ENCODE results near the gene LRRC2.
A peak's percentile ranks its signal among the peaks of the same experiment; 100 is the strongest.
"Not testable (repeated sequence)": the region's sequence is repeated elsewhere in the genome, so short reads cannot be mapped to it uniquely, and the experiment has no call there.

Gene LRRC2

DNA sequence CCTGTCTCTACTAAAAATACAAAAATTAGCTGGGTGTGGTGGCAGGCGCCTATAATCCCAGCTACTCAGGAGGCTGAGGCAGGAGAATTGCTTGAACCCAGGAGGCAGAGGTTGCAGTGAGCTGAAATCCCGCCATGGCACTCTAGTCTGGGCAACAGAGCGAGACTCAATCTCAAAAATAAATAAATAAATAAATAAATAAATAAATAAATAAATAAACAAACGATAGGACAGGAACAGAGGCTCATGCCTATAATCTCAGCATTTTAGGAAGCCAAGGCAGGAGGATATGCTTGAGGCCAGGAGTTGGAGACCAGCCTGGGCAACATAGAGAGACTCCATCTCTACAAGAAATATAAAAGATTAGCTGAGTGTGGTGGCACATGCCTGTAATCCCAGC lies 43.9 kb downstream of the LRRC2 start:
- DNase-seq = not testable (repeated sequence)

DNA sequence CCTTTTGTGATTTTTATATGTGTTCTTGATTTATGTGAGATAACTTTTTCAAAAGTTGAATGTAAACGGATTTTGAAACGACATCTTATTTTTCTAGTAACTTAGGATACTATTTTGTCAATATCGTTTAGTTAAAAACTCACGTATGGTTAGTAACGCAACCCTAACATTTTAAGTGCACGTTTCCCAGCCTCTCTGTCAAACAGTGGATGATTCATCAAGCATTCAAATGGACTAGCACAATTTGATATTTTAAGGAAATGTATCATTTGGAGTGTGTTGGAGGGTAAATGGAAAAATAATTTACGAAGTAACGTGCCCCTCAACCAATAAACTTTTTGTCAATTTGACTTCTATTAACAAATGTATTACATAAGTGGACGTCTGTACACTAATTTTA lies 45.0 kb downstream of the LRRC2 start:
- DNase-seq = no peak

GRCh38 chr3:46520531-46520930 lies 45.6 kb downstream of the LRRC2 start:
- DNase-seq = no peak

DNA sequence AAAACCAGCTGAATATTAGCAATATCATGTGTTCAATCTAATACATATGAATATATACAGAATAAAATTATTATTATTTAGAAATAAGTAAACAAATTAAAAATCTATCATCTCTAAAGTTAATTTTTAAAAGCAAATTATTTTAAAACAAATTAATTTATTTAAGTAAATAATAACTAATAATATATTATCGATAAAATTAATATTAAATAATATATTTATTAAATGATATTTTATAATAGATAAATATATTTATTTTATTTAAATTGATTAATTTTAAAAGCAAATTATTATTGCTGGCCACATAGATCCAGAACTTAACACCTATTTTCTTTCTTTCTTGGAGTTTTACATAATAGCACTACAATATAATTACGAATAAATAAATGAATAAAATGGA lies 46.1 kb downstream of the LRRC2 start:
- no peak for DNase-seq

GRCh38 chr3:46517784-46518181 lies 48.3 kb downstream of the LRRC2 start:
- DNase-seq = no peak

GRCh38 chr3:46517016-46517783 lies 48.9 kb downstream of the LRRC2 start:
- DNase-seq = no peak

DNA sequence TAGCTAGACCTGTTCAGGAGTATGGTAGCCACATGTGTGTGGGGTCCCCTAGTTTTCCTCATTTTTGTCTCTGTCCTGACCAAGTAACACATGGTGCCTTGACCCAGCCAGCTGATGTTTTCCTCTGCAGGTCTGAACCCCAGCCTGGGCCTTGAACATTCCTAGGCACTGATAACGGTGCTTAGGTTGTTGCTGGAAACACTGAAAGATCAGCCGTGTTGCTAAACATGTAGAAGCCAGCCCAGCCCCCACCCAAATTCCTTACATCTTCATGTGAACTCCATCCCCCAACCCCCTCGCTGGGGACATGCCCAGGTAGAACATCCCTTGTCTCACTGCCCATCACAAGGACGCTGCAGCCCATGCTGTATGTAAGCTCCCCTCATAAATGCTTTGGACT lies 49.6 kb downstream of the LRRC2 start:
- DNase-seq = no peak

DNA sequence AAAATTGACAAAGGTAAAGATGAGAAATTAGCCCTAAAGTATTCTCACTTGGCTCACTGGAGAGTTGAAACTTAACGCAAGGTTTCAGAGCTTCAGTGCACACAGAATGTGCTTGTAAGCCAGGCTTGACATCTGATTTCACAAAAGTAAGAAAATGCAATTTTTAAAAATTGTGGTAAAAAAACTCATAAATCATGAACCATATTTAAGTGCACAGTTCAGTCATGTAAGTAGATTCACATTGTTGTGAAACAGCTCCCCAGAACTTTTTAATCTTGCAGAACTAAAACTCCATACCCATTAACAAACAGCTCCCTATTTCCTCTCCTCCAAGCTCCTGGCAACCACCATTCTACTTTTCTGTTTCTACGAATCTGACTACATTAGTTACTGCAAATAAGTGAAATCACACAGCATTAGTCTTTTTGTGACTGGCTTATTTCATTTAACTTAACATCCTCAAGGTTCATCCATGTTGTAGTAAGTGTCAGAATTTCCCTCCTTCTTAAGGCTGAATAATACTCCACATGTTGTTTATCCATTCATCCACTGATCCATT lies 53.8 kb downstream of the LRRC2 start:
- DNase-seq = no peak

- DNase-seq = no peak
These were observed 56.4 kb downstream of the LRRC2 start for GRCh38 chr3:46509661-46510187.

GRCh38 chr3:46508850-46509591 lies 57.1 kb downstream of the LRRC2 start:
- no peak for DNase-seq

DNA sequence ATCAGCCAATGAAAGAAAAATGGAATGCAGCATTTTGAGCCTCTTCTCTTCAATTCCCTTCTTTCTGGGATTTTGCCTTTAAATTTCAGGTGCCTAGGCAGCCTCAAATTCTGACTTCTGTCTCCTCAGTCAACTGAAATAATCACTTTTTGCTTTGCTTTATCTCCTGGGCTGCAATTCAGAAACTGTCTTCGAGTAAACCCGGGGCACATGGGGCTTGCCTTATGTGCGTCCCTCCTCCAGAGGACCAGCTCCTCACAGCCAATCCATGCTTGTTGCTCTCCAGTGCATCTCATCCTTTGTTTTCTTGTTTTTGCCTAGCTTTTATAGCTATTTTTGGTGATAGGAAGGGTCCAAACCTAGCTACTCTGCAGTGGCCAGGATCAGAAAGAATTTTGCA lies 59.6 kb downstream of the LRRC2 start:
- no peak for DNase-seq

DNA sequence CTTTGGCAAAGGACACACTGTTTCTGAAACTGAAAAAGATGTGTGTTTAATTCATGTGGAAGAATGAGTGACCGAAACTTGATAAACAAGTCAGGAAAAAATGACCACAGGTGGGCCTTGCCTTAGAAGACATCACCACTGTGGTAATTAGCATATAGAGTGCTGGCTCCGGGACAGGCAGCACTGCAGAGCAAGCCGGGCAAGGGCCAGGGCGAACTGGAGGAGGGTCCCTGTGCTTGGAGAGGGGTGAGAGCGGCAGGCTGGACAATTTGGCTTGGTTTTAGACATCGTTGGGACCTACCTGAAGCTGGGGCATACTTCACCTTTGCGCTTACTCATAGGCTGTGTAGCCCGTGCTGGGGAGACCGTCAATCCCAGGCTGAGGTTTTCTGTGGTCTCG lies 60.1 kb downstream of the LRRC2 start:
- no peak for DNase-seq

DNA sequence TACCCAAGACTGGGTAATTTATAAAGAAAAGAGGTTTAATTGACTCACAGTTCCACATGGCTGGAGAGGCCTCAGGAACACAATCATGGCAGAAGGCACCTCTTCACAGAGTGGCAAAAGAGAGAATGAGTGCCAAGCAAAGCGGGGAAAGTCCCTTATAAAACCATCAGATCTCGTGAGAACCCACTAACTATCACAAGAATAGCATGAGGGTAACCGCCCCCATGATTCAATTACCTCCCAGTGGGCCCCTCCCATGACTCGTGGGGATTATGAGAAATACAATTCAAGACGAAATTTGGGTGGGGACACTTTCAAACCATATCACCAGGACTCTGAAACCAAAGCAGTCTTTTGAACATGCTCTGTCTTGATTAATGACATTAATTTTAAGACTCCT lies 61.3 kb downstream of the LRRC2 start:
- no peak for DNase-seq

DNA sequence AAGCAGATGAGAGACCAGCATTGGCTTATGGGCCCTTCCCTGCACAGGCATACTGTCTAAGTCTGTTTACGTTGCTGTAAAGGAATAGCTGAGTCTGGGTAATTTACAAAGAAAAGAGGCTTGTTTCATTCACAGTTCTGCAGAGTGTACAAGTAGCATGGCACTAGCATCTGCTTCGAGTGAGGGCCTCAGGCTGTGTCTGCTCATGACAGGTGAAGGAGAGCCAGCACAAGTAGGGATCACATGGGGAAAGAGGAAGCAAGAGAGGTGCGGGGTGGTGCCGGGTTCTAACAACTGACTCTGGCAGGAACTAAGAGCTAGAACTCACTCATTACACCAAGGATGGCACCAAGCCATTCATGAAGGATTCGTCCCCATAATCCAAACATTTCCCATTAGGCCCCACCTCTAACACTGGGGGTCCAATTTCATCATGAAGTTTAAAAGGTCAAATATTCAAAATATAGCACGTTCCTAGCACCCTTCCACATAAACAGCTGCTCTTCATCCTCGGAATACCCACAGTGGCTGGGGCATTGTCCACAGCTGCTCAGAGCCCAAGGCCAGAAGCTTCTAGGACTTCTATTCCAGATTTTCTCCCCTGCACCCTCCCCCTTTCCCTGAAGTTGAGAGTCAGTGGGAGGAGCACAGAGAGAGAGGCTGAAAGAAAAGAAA lies 62.8 kb downstream of the LRRC2 start:
- no peak for DNase-seq

DNA sequence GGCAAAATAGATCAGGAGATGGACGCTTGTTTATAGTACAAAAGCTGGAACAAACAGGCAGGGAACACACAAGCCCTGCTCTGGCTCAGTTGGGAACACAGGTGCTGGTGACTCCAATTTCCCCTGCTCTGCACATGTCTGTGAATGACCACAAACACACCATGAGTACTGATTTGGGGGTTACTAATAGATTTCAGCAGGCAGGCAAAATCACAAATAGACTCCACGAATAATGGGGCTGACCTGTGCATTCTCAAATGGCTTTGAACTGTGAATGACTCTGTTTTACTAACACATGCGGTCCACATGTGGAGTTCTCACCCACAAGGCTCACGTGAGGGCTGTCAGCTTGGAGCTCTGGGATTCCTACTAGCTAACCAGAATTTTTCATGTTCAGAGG lies 64.4 kb downstream of the LRRC2 start:
- no peak for DNase-seq

GRCh38 chr3:46500656-46501635 lies 65.2 kb downstream of the LRRC2 start:
- DNase-seq = no peak

DNA sequence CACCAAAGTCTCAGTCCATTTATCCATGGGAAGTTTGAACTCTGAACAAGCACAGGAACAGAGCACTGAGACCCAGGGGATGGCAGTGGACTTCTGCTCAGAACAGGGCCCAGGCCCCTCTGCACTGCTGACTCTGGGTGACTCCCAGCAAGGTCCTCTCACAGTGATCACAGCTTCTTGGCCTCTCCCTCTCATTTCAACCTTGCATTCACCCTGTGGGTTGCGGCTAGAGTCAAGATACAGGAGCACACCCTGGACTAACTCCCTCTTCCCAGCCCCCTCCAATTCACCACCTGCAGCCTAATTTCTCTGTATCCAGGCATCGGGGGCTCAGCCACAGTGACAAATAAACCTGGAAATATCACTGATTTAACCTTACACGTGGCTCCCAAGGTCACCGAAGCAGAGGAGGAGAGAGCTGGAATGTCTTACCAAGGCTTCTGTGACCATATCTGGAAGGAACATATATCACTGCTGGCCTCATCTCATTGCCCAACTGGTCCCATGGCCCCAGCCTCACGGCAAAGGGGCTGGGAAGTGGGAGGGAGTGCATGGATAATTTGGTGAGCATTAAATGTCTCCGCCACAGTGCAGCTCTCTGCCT lies 67.1 kb downstream of the LRRC2 start:
- no peak for DNase-seq

- DNase-seq = no peak
These were observed 68.4 kb downstream of the LRRC2 start, which contains the start of gene RTP3 for GRCh38 chr3:46497556-46498265. RTP3 (plus strand) TSS chr3:46497976; CDS start chr3:46498063, 87 bp downstream.

DNA sequence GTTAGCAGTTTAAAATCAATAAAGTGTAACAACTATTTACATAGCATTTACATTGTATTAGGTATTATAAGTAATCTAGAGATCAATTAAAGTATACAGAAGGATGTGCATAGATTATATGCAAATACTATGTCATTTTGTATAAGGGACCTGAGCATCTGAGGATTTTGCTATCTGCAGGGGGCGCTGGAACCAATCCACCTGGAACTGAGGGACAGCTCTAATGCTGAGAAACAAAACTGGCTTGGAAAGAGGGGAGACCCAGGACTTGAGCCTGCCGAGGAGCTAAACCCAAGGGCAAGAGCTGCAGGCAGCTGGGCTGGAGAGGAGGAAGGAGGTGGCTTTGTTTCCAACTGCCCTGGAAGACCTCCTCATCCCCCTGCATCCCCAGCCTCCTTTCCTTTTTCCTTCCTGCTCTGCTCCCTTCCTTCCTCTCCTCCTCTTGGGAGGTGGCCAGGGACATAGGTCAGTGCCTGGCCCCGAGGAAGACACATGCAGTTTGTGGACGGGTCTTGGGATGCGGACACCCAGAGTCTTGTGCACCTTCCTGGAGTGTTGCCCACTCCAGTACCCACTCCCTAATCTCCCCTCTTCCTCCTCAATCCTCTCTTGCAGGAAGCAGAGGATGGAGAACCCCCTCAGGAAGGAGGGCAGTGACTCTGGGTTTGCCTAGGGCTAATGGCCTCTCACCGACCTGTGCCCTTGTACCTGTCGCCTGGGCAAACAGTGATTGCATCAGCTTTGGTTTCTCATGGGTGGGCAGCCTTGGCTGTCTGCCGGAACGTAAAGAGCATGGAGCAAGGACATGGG lies 69.2 kb downstream of the LRRC2 start:
- DNase-seq = peak; percentile 62

DNA sequence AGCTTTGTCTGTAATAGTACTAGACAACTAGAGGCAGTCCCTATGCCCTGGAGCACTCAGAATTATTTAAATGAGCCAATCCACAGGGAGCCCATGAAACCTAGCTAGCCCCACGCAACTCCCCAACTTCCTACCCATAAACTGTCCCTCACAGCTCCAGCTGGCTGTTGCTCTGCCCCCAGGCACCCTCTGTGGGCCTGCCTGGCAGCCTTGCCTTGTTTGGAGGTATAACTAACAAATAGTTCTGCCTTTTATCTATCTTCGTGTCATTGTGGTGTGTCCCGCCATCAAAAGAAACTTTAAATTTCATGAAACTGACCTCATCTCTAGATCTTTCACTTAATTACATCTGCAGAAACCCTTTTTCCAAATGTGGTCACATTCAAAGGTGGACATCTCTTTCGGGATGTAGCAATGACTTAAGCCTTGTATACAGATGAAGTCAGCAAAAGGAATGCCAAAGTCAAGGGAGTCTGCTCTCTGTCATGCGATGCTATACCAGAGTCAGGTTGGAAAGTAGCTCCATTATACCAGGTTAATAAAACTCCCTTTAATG lies 70.1 kb downstream of the LRRC2 start:
- no peak for DNase-seq
